ENCODE measurements around the gene AFAP1.

Gene AFAP1

GRCh38 chr4:7950301-7951092 lies 10.8 kb upstream of the AFAP1 start:
- TF ChIP-seq CTCF (IDR thresholded peaks at IDR 0.05), result no peak

GRCh38 chr4:7949759-7950158 lies 10.1 kb upstream of the AFAP1 start:
- Histone ChIP-seq H3K79me2 (no peaks in the 10 kb centered on the region), H2AFZ (peak overlapping the region; percentile 56), H3K27me3 (ENCODE audit: control insufficient read depth, insufficient read depth, low read length) (no peaks in the 10 kb centered on the region), H3K4me1 (peaks cover 8% of the 10 kb centered on the region), H3K4me3 (ENCODE audit: low read depth, low read length) (no peak overlapping the region), H3K9ac (no peak overlapping the region), H3K4me2 (ENCODE audit: low read length) (no peak overlapping the region), H3K9me3 (ENCODE audit: control insufficient read depth, low read length) (no peaks in the 10 kb centered on the region), H3K36me3 (ENCODE audit: control insufficient read depth, insufficient read depth, low read length) (no peaks in the 10 kb centered on the region), H3K27ac (no peak overlapping the region)
- no peak for TF ChIP-seq CTCF (IDR thresholded peaks at IDR 0.05)

More at GRCh38 chr4:7950301-7951092, 10.8 kb upstream of the AFAP1 start:
- Histone ChIP-seq H3K4me2 (ENCODE audit: low read length) (no peak overlapping the region), H3K9ac (no peak overlapping the region), H3K27me3 (ENCODE audit: control insufficient read depth, insufficient read depth, low read length) (no peaks in the 10 kb centered on the region), H3K9me3 (ENCODE audit: control insufficient read depth, low read length) (no peaks in the 10 kb centered on the region), H3K4me3 (ENCODE audit: low read depth, low read length) (no peak overlapping the region), H2AFZ (no peak overlapping the region), H3K4me1 (peaks cover 8% of the 10 kb centered on the region), H3K27ac (no peak overlapping the region), H3K36me3 (ENCODE audit: control insufficient read depth, insufficient read depth, low read length) (no peaks in the 10 kb centered on the region), H3K79me2 (no peaks in the 10 kb centered on the region)

- peaks cover 8% of the 10 kb centered on the region for H3K4me1 ChIP-seq
- H2AFZ ChIP-seq, result no peak overlapping the region
- no peaks in the 10 kb centered on the region for H3K36me3 ChIP-seq (ENCODE audit: control insufficient read depth, insufficient read depth, low read length)
- no peaks in the 10 kb centered on the region for H3K9me3 ChIP-seq (ENCODE audit: control insufficient read depth, low read length)
- H3K27me3 ChIP-seq (ENCODE audit: control insufficient read depth, insufficient read depth, low read length), result no peaks in the 10 kb centered on the region
- H3K4me3 ChIP-seq (ENCODE audit: low read depth, low read length), result no peak overlapping the region
- no peak overlapping the region for H3K27ac ChIP-seq
- H3K9ac ChIP-seq, result no peak overlapping the region
- TF ChIP-seq CTCF (IDR thresholded peaks at IDR 0.05), result no peak
- H3K4me2 ChIP-seq (ENCODE audit: low read length), result no peak overlapping the region
- H3K79me2 ChIP-seq, result no peaks in the 10 kb centered on the region
Measured at GRCh38 chr4:7947927-7948326, 8.3 kb upstream of the AFAP1 start.

- no peak overlapping the region for H3K4me3 ChIP-seq (ENCODE audit: low read depth, low read length)
- no peak overlapping the region for H3K4me2 ChIP-seq (ENCODE audit: low read length)
- no peaks in the 10 kb centered on the region for H3K9me3 ChIP-seq (ENCODE audit: control insufficient read depth, low read length)
- H3K36me3 ChIP-seq (ENCODE audit: control insufficient read depth, insufficient read depth, low read length), result no peaks in the 10 kb centered on the region
- no peaks in the 10 kb centered on the region for H3K79me2 ChIP-seq
- no peaks in the 10 kb centered on the region for H3K27me3 ChIP-seq (ENCODE audit: control insufficient read depth, insufficient read depth, low read length)
- H3K9ac ChIP-seq, result no peak overlapping the region
- no peak overlapping the region for H2AFZ ChIP-seq
- no peak overlapping the region for H3K27ac ChIP-seq
- H3K4me1 ChIP-seq, result peaks cover 8% of the 10 kb centered on the region
- TF ChIP-seq CTCF (IDR thresholded peaks at IDR 0.05), result no peak
Measured at GRCh38 chr4:7945709-7946380, 6.2 kb upstream of the AFAP1 start.
